ENCODE data around the gene FHOD1. TPM values are rescaled to one million over a fixed set of nuclear protein-coding genes. Genes with fewer than 3 reads are reported as not detected.
A peak's percentile ranks its signal among the peaks of the same experiment; 100 is the strongest.

FHOD1 gene
- polyA plus RNA-seq, 4 donors, result 12.4 to 19.7 (median 15.8) TPM

DNA sequence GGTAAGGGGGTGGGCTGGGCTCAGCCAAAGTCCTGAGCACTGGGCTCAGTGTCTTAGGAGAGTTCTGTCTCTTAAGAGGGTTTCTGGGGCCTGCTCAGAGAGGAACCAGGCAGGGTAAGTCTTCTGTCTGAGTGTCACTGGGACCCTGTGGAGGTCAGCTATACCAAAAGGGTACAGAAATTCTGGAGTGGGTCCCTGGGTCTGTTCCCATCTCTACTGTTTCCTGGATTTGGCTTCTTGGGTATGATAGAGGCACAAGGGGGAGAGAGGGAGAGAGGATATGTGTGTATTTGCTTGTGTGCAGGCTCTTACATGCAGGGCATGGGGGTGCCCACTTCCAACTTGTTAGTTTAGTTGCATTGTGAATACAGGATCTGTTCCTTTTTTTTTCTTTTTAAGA lies 53.7 kb downstream of the FHOD1 start:
- FAIRE-seq (no peak), DNase-seq (no peak)
- H3K27me3 ChIP-seq (ENCODE audit: control insufficient read depth in 3 of 3, insufficient read depth in 3 of 3, low read length in 3 of 3), result no peaks in the 10 kb centered on the region
- H3K9me3 ChIP-seq (ENCODE audit: control insufficient read depth in 2 of 2, insufficient read depth in 1 of 2, low read depth in 1 of 2, low read length in 1 of 2), result no peaks in the 10 kb centered on the region
- H3K27ac ChIP-seq (ENCODE audit: low read depth in 1 of 3, low read length in 2 of 3), result no peak overlapping the region
- H3K4me1 ChIP-seq (ENCODE audit: control insufficient read depth in 3 of 3, insufficient read depth in 2 of 3, low read depth in 1 of 3, low read length in 2 of 3), result peaks cover 5 to 27% (median 11%) of the 10 kb centered on the region in 3 donors
- H3K36me3 ChIP-seq (ENCODE audit: control insufficient read depth in 3 of 3, insufficient read depth in 2 of 3, low read depth in 1 of 3, low read length in 3 of 3), result peaks cover 11 to 59% (median 19%) of the 10 kb centered on the region in 3 donors
- H3K4me3 ChIP-seq (ENCODE audit: low read depth in 1 of 3, low read length in 3 of 3), result no peak overlapping the region

- DNase-seq (no peak), FAIRE-seq (no peak)
- Histone ChIP-seq H3K4me1 (ENCODE audit: control insufficient read depth in 3 of 3, insufficient read depth in 2 of 3, low read depth in 1 of 3, low read length in 2 of 3) (peaks cover 3 to 21% (median 11%) of the 10 kb centered on the region in 3 donors), H3K4me3 (ENCODE audit: low read depth in 1 of 3, low read length in 3 of 3) (peak overlapping the region; percentile 88 to 95 (median 95)), H3K27ac (ENCODE audit: low read depth in 1 of 3, low read length in 2 of 3) (peak overlapping the region in 1 of 3 donors; percentile 70), H3K36me3 (ENCODE audit: control insufficient read depth in 3 of 3, insufficient read depth in 2 of 3, low read depth in 1 of 3, low read length in 3 of 3) (peaks cover 11 to 52% (median 19%) of the 10 kb centered on the region in 3 donors), H3K27me3 (ENCODE audit: control insufficient read depth in 3 of 3, insufficient read depth in 3 of 3, low read length in 3 of 3) (no peaks in the 10 kb centered on the region), H3K9me3 (ENCODE audit: control insufficient read depth in 2 of 2, insufficient read depth in 1 of 2, low read depth in 1 of 2, low read length in 1 of 2) (no peaks in the 10 kb centered on the region)
- 7 to 20% (median 14%) methylated on average over 15 to 17 of the region's 17 CpGs for WGBS, 3 donors
Observed at GRCh38 chr16:67192781-67193361, 54.4 kb downstream of the FHOD1 start.

DNA sequence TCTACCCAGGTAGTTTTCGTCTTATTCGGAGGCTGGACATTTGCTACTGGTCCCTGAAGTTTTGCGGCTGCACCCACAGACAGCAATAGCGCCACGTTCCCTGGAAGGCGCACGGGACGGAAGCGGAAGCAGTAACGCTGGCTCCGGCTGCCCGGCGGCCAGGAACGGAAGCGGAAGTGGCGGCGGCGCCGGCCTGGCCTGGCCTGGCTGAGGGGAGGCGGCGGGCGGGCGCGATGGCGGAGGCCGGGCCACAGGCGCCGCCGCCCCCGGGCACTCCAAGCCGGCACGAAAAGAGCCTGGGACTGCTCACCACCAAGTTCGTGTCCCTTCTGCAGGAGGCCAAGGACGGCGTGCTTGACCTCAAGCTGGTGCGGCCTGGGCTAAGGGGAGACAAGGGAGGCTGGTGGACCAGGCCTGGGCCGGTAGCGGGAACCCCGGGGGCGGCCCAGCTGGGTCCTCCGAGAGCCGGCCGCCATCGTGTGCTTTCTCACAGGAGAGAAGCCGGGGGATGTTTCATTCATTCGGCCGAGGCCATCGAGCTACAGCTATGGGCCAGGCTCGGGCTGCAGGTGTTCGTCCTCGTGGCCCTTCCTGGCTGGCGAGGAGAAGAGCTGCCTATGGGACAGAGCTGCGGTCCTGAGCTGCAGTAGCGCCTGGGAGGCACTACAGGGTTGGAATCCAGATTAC lies 55.1 kb downstream of the FHOD1 start, which contains the start of gene E2F4:
Gene E2F4, plus strand, starts transcription at position 161 of the 687 bp plus-strand sequence. Its CDS starts 73 bp downstream, at position 234.
- peak; percentile 92 to 95 for DNase-seq
- peaks cover 3 to 19% (median 11%) of the 10 kb centered on the region in 3 donors for H3K4me1 ChIP-seq (ENCODE audit: control insufficient read depth in 3 of 3, insufficient read depth in 2 of 3, low read depth in 1 of 3, low read length in 2 of 3)
- H3K36me3 ChIP-seq (ENCODE audit: control insufficient read depth in 3 of 3, insufficient read depth in 2 of 3, low read depth in 1 of 3, low read length in 3 of 3), result peaks cover 8 to 45% (median 13%) of the 10 kb centered on the region in 3 donors
- FAIRE-seq, result no peak
- H3K27me3 ChIP-seq (ENCODE audit: control insufficient read depth in 3 of 3, insufficient read depth in 3 of 3, low read length in 3 of 3), result no peaks in the 10 kb centered on the region
- peak within 1 kb of the TSS; percentile 88 to 95 (median 95) for H3K4me3 ChIP-seq (ENCODE audit: low read depth in 1 of 3, low read length in 3 of 3)
- H3K9me3 ChIP-seq (ENCODE audit: control insufficient read depth in 2 of 2, insufficient read depth in 1 of 2, low read depth in 1 of 2, low read length in 1 of 2), result no peaks in the 10 kb centered on the region
- WGBS, 3 donors, result 0% methylated on average over 50 to 54 of the region's 54 CpGs
- peak within 1 kb of the TSS in 1 of 3 donors; percentile 70 for H3K27ac ChIP-seq (ENCODE audit: low read depth in 1 of 3, low read length in 2 of 3)

DNA sequence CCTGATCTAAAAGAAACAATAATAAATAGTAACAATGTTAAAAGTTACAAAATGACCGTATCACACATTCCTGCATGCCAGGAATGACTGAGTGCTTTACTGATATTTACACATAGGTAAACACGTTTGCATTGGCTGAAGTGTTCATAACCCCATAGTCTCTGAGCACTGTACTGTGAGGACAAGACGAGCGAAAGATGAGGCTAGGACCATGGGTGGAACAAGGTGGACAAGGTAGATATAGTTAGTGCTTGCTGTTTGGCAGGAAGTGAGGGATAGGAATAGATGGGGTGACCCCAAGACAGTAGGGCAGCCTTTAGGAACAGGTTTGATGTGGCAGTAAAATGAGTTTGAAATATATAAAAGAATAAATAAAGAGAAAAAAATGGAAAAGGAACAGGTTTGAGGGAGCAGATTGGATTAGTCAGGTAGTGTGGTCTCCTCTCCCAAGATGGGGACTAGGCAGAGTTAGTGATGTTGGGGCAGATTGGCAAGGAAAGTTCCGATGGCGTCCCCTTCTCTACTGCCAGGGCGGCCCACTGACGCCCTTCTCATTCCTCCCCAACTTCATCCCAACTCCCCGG lies 55.8 kb downstream of the FHOD1 start:
- H3K4me1 ChIP-seq (ENCODE audit: control insufficient read depth in 3 of 3, insufficient read depth in 2 of 3, low read depth in 1 of 3, low read length in 2 of 3), result peaks cover 3 to 19% (median 11%) of the 10 kb centered on the region in 3 donors
- H3K27me3 ChIP-seq (ENCODE audit: control insufficient read depth in 3 of 3, insufficient read depth in 3 of 3, low read length in 3 of 3), result no peaks in the 10 kb centered on the region
- DNase-seq, result no peak
- H3K9me3 ChIP-seq (ENCODE audit: control insufficient read depth in 2 of 2, insufficient read depth in 1 of 2, low read depth in 1 of 2, low read length in 1 of 2), result no peaks in the 10 kb centered on the region
- 26 to 30% (median 27%) methylated on average over 7 to 9 of the region's 9 CpGs for WGBS, 3 donors
- H3K4me3 ChIP-seq (ENCODE audit: low read depth in 1 of 3, low read length in 3 of 3), result no peak overlapping the region
- H3K36me3 ChIP-seq (ENCODE audit: control insufficient read depth in 3 of 3, insufficient read depth in 2 of 3, low read depth in 1 of 3, low read length in 3 of 3), result peaks cover 8 to 38% (median 8%) of the 10 kb centered on the region in 3 donors
- no peak overlapping the region for H3K27ac ChIP-seq (ENCODE audit: low read depth in 1 of 3, low read length in 2 of 3)
- no peak for FAIRE-seq

GRCh38 chr16:67190448-67191399 lies 56.6 kb downstream of the FHOD1 start:
- H3K4me1 ChIP-seq (ENCODE audit: control insufficient read depth in 3 of 3, insufficient read depth in 2 of 3, low read depth in 1 of 3, low read length in 2 of 3), result peaks cover 3 to 22% (median 11%) of the 10 kb centered on the region in 3 donors
- H3K27me3 ChIP-seq (ENCODE audit: control insufficient read depth in 3 of 3, insufficient read depth in 3 of 3, low read length in 3 of 3), result no peaks in the 10 kb centered on the region
- 74 to 76% (median 76%) methylated on average over 13 of the region's 13 CpGs for WGBS, 3 donors
- no peaks in the 10 kb centered on the region for H3K9me3 ChIP-seq (ENCODE audit: control insufficient read depth in 2 of 2, insufficient read depth in 1 of 2, low read depth in 1 of 2, low read length in 1 of 2)
- DNase-seq (no peak), FAIRE-seq (no peak)
- H3K27ac ChIP-seq (ENCODE audit: low read depth in 1 of 3, low read length in 2 of 3), result no peak overlapping the region
- no peak overlapping the region for H3K4me3 ChIP-seq (ENCODE audit: low read depth in 1 of 3, low read length in 3 of 3)
- H3K36me3 ChIP-seq (ENCODE audit: control insufficient read depth in 3 of 3, insufficient read depth in 2 of 3, low read depth in 1 of 3, low read length in 3 of 3), result peaks cover 2 to 31% (median 5%) of the 10 kb centered on the region in 3 donors

- Histone ChIP-seq H3K4me1 (ENCODE audit: control insufficient read depth in 3 of 3, insufficient read depth in 2 of 3, low read depth in 1 of 3, low read length in 2 of 3) (peaks cover 3 to 29% (median 13%) of the 10 kb centered on the region in 3 donors), H3K36me3 (ENCODE audit: control insufficient read depth in 3 of 3, insufficient read depth in 2 of 3, low read depth in 1 of 3, low read length in 3 of 3) (peaks cover 0 to 24% (median 2%) of the 10 kb centered on the region in 3 donors), H3K27me3 (ENCODE audit: control insufficient read depth in 3 of 3, insufficient read depth in 3 of 3, low read length in 3 of 3) (no peaks in the 10 kb centered on the region), H3K9me3 (ENCODE audit: control insufficient read depth in 2 of 2, insufficient read depth in 1 of 2, low read depth in 1 of 2, low read length in 1 of 2) (no peaks in the 10 kb centered on the region), H3K27ac (ENCODE audit: low read depth in 1 of 3, low read length in 2 of 3) (no peak within 1 kb of the TSS), H3K4me3 (ENCODE audit: low read depth in 1 of 3, low read length in 3 of 3) (no peak within 1 kb of the TSS)
- WGBS, 3 donors, result 46 to 65% (median 58%) methylated on average over 6 of the region's 6 CpGs
- DNase-seq (no peak), FAIRE-seq (no peak)
Observed at GRCh38 chr16:67190041-67190440, 57.2 kb downstream of the FHOD1 start, which contains the start of gene EXOC3L1. EXOC3L1 (minus strand) TSS chr16:67190136; CDS start chr16:67189676, 460 bp downstream.

DNA sequence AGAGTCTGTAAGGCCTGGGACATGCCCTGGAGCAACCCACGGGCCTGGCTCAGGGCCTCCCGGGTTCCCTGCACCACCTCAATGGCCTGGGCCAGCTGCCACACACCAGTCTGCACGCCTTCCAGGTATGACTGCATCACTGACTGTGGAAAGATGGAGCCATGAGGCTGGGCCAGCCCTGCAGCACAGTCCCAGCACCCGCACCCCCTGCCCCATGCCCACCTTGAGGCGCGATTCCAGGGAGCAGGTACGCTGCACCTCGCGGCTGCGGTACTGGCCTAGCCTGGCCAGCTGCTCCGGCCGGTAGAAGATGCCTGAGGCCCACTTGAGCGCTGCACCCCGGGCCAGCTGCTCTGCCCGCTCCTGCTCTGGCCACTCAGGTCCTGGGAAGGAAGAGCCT lies 58.5 kb downstream of the FHOD1 start:
- no peak overlapping the region for H3K4me3 ChIP-seq (ENCODE audit: low read depth in 1 of 3, low read length in 3 of 3)
- H3K27ac ChIP-seq (ENCODE audit: low read depth in 1 of 3, low read length in 2 of 3), result no peak overlapping the region
- 89 to 95% (median 90%) methylated on average over 14 to 15 of the region's 15 CpGs for whole genome bisulfite sequencing, 3 donors
- FAIRE-seq (no peak), DNase-seq (no peak)
- H3K9me3 ChIP-seq (ENCODE audit: control insufficient read depth in 2 of 2, insufficient read depth in 1 of 2, low read depth in 1 of 2, low read length in 1 of 2), result no peaks in the 10 kb centered on the region
- H3K36me3 ChIP-seq (ENCODE audit: control insufficient read depth in 3 of 3, insufficient read depth in 2 of 3, low read depth in 1 of 3, low read length in 3 of 3), result peaks cover 0 to 11% (median 0%) of the 10 kb centered on the region in 3 donors
- peaks cover 6 to 34% (median 13%) of the 10 kb centered on the region in 3 donors for H3K4me1 ChIP-seq (ENCODE audit: control insufficient read depth in 3 of 3, insufficient read depth in 2 of 3, low read depth in 1 of 3, low read length in 2 of 3)
- H3K27me3 ChIP-seq (ENCODE audit: control insufficient read depth in 3 of 3, insufficient read depth in 3 of 3, low read length in 3 of 3), result peaks cover 0 to 6% (median 0%) of the 10 kb centered on the region in 3 donors

Data from small intestine (tissue), 7 donors.